Lower leg skin (tissue), 3 donors: ENCODE measurements around the gene SIVA1.

Source experiments
- POLR2A ChIP-seq, 2 donors: fragments of 450-650 bp; IDR thresholded peaks; one replicate each; pipeline ENCODE4 v1.6.1; 2016 to 2017; ENCODE audit warnings: antibody characterized with exemption in 2 of 2, mild to moderate bottlenecking in 1 of 2, moderate library complexity in 1 of 2
- TF ChIP-seq, protein P1 (sequence below), 3 donors: fragments of 450-650 bp; IDR thresholded peaks; one replicate each; pipeline ENCODE4 v1.5.1; 2016; ENCODE audit warnings: antibody characterized with exemption in 3 of 3, mild to moderate bottlenecking in 3 of 3, moderate library complexity in 2 of 3

GRCh38 chr14:104706733-104707607 lies 46.0 kb upstream of the SIVA1 start:
- TF ChIP-seq, protein P1, sequence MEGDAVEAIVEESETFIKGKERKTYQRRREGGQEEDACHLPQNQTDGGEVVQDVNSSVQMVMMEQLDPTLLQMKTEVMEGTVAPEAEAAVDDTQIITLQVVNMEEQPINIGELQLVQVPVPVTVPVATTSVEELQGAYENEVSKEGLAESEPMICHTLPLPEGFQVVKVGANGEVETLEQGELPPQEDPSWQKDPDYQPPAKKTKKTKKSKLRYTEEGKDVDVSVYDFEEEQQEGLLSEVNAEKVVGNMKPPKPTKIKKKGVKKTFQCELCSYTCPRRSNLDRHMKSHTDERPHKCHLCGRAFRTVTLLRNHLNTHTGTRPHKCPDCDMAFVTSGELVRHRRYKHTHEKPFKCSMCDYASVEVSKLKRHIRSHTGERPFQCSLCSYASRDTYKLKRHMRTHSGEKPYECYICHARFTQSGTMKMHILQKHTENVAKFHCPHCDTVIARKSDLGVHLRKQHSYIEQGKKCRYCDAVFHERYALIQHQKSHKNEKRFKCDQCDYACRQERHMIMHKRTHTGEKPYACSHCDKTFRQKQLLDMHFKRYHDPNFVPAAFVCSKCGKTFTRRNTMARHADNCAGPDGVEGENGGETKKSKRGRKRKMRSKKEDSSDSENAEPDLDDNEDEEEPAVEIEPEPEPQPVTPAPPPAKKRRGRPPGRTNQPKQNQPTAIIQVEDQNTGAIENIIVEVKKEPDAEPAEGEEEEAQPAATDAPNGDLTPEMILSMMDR (IDR thresholded peaks at IDR 0.05), result no peak
- no peak for TF ChIP-seq POLR2A (IDR thresholded peaks at IDR 0.05)
